Glomerular visceral epithelial cell (primary cell): Measurements from ENCODE around the gene PHACTR1.

Experiments used
- DNase-seq: peaks from one replicate; pipeline ENCODE4 v3.0.0-alpha.2; 2016; ENCODE audit errors: extremely low spot score

The PHACTR1 gene

DNA sequence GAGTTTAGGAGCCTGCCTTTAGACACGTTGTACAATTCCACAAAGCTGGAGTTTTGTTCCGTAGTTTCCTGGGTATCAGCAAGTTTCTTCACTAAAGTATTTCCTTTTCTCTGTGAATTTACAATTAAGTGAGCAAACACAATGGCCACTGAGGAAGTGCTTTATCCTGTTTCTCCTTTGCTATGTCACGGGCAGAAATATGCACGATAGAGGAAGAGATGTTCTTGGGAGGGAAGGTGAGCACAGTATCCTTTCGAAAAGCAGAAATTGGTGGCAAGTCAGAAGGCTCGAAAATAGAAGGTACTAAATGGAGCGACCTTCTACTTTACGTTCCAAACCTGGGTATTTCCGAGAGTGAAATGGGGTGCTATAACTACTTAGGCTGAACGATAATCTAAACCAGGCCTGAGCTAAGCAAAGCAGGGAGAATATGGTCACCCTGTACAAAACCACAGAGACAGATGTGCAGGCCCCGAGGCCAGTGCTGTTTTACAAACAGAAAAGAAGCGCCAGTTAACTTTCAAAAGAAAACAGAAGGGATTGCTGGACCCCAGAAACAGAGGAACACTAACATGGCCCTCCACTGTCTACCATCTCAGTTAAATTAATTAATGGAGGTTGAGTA, 352.1 kb downstream of the PHACTR1 start:
- no peak for DNase-seq

DNA sequence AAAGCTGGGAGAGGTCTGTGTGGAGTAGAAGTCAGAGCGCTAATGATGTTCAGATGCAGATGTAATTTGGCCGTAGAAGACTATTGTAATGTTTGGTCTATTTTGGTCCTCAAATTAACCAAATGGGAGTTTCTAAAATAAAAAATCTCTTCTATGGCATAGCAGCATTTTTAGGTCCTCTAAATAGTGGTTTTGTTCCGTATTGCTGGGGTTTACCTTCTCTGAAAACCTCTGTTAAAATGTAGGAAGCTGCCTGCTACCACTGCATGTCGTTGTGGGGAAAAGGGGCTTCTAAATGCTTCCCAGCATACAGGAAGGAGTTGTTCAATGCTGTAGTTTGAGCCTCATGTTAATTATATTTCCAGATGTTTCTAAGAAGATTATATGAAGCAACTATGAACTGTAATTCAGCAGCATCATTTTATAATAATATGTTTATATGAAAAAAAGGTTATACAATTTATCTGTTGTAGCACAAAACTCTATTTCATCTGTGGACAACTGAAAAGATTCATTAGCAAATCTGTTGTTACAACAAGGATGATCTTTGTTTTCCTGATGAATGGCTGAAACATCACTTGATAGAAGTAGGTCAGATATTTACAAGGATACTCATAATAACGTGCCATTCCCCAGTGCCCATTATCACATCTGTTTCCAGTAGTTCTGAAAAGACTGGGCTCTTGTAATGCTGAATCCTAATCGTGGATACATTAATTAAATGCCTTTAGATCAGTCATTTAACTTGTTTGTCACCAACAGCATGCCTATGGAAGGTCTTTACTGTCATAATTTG, 355.2 kb downstream of the PHACTR1 start:
- no peak for DNase-seq

DNA sequence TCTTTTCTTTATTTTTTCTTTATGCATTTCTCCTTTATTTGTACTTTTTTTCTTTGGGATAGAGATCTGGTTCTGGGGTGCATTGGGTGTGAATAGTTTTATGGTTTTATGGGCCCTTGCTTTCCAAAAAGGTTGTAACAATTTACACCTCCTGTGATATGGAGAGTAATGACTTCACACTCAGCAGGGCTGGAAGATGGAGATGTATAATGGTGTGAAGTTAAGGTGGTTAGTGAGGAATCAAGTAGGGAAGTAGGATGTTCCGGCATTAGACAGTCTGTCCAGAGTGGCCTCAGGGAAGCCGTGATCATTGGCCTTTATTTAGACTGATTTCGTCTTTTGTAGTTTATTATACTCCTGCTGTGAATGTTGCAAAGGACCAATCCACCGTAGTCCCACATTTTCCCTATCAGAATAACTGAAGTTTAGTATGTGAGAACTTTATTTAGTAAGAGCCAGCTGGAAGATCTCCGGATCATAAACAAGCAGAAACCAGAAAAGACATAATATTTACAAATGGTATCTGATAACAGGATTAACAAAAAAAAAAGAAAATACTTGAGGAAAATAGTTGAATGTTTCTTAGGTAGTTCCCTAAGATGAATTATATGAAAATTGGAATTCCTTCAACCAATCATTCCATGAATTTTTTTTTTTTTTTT, 356.2 kb downstream of the PHACTR1 start:
- DNase-seq = no peak

DNA sequence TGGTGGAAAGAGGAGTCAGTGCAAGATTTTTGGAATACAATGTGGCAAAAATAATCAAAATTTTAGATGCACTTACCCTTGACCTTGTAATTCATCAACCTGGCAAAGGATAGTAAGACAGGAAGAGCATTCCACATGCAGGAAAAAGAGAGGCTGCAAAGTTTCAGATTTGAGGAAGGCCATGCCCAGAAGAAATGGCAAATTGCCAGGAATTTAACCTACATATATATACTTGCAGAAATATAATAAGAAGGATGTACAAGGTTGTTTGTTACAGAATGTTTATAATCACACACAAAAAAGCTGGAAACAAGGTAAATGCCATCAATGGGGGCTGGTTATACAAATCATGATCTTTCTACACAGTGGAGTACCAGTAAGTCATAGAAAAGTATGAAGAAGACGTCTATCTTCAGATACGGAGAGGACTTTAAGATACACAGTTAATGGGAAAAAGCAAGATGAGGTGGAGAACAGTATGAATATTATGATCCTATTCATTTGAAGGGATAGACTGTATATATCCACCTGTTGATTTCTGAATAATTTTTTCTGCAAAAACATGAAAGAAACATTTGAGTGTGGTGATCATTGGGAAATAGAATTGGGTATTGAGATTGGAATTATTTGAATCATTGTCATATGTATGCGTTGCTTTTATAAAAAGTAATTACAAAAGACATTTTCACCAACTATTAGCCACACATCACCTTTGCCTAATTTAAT, 358.0 kb downstream of the PHACTR1 start:
- no peak for DNase-seq

DNA sequence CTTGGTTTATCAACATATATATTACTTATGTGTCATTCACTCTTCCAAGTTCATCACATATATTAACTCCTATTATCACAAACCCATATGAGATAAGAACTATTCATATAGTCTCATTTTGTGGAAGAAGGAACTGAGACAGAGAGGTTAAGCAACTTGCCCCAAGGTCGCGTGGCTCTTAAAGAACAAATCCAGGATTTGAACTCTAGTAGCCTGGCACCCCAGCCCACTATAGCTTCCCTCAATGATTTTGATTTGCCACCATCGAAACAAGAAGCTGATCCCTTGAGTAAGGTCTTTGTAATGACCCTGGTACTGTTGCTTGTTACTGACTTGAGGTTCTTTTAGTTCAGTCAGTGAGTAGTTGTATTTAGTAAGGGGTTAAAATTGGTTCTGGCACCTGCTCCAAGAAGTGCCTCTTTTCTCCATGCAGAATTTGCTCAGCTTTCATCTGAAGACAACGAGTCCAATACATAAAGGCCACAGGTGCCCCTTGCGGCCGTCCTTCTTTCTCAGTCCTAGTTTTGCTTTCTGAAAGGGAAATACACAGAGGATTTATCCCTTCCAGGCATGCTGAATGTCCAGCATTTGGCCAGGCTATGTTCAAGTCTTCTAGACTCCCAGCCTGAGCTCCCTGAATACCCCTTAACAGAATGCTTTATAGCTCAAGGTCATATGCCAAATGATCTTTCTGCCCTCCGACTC, 358.7 kb downstream of the PHACTR1 start:
- DNase-seq = no peak

DNA sequence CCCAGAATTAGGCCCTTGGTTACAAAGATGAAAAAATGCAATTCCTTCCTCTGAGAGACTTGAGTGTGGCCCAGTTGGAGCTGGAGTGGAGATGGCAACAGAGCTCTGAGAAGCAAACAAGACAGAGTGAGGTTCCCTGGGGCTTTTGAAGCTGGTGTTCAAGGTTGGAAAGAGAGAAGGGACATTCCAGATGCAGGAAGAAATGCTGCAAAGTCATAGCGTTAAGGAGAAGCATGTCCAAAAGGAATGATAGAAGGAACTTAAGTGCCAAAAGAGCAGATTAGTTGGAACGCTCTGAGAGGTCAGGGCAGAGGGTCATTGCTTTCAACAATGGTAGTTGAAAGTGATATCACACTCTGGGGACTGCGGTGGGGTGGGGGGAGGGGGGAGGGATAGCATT, 360.0 kb downstream of the PHACTR1 start:
- DNase-seq = no peak

DNA sequence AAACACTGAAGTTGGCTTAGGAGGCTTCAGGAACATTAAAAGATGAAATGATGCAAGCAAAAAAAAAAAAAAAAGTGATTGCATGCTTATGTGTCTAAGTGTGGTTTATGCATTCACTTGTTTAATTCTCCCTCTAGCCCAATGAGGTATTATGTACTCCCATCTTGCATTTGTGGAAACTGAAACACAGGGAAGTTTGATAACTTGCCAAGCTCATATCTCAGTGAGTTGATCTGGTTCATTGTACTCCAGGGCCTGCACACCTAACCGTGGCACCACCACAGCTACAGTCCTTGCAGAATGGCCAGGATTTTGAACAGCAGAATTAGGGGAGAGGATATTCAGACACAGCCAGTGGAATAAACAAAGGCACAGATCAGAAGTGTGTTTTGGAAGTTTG, 360.6 kb downstream of the PHACTR1 start:
- no peak for DNase-seq

DNA sequence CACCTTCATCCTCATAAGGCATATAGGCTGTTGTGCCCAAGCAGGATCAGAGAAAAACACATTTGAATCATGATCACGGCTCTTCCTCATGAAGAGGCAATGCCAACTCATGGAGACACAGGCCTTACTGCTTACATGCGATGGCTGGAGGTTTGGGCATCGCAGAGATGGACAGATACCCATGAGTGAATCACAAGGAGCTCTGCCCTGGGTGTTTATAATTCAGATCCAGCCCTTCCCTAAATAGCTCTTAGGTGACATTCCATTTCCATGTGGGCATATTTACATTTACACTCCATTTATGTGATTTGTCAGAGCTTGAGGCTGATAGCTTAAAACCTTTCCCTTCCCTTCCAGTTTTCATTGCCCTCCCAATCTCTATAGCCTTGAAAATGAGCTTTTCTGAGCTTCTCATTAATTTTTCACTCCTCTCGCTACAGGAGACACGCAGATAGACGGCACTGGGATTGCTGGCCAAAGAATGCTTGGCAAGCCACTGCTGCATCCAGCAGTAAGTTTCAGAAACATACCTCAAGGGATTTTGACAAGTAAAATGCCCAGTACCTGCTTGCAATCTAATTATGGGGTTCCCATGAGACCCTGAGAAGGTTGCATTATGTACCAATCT, 362.6 kb downstream of the PHACTR1 start:
- no peak for DNase-seq

DNA sequence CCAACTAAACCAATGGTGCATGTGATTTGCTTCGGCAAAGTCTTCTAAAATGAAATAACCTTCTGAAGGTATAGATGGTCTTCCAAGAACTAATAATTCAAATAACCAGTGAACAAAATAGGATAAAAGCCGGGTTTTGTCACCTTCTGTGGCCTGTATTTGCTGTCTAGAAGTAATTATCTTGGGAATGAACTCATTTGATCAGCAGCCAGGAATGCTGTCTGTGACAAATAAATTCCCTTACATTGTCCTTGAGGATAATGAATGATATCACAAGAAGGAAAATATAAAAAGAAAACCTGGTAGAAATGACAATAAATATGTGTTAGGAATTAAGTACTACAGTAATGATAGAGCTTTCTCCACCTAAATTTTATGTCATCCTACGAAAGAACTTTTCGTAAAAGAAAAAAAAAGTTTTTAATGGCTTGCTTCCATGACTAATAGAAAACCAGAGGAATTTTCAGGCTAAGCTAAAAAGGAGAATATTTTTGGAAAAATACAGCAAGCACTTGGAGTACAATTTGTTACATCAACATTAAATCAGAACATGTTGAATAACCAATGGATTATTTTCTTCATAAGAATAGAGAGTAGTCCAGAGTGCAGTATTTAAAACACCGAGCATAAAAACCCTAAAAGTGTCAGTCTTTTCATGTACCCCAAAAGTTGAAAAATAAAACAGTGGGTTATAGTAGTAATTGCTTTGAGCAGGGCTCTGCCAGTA, 364.1 kb downstream of the PHACTR1 start:
- DNase-seq = no peak

DNA sequence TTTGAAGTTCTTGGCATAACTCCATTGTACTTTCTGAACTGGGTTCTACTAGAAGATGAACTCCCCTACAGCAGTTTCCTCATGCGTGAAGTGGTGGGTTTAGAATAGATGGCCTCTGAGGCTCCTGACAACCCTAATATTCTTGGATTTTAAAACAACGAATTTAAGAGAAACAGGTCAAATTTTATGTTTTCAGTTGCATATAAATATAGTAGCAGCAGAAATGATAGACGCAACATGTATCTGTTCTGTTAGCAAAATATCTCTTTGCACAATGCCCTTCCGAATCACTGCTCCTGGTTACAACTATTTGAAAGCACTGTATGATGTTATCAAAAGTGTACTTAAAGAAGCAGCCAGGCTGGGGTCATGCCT, 364.6 kb downstream of the PHACTR1 start:
- no peak for DNase-seq

DNA sequence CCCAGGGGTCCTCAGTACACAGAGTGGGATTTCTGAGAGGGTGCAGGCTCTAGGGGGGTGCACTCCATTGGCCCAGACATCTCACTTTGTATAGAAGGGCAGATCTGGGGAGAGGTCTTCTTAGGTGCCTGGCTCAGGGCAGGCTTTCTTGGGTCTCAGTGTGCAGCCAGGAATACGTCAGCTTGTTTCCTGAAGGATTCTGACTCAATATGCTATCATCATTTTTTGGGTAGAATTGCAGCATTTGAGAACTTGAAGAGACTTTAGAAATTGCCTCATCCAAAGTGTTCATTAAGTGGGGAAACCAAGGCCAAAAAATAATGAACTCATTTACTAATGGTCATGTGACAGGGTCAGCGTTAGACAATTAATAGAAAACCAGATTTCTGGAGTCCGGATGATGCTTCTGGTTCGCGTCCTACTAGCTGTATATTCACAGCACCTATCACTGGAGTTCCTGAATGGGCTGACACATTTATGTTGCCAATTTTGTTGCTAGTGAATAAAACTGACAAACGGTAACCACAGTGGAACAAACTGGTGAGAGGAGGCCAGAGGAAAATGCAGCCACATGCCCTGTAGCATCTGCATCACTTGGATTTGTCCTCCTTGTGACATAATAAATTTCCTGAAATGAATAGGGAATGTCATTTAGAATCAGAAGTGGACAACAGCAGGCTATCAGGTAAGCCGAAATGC, 372.9 kb downstream of the PHACTR1 start:
- no peak for DNase-seq

DNA sequence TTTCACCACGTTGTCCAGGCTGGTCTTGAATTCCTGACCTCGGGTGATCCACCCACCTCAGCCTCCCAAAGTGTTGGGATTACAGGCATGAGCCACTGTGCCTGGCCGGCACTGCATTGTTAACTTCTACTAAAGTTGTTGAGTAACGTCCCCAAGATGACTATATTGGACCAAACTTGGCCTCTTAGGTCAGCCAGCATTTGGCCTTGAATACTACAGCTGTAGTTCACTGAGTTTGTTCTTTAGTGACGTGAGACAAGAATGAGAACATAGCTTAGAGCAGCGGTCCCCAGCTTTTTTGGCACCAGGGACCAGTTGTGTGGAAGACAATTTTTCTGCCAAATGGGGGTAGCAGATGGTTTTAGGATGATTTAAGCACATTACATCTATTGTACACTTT, 374.6 kb downstream of the PHACTR1 start:
- DNase-seq = no peak

DNA sequence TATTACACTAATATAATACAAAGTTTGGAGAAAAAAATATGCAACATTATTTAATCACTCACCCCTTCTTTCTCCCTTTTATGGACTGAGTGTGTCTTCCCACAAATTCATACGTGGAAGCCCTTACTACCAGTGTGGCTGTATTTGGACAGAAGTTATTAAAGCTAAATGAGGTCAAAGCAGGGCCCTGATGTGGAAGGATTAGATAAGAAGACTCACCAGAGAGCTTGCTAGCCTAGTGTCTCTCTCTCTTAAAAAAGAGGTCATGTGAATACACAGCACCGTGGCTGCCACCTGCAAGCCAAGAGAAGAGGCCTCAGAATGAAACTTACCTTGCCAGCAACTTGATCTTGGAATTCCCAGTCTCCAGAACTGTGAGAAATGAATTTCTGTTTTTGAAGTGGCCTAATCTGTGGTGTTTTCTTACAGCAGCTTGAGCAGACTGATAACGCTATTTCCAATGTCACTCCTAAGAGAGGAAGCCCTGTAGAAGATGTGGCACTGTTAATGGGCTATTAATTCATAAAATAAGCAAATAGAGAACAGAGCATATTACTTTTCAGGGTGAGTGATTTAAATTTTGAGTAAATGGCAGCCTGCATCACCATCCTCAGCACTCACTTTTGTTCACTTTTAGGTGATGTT, 378.3 kb downstream of the PHACTR1 start:
- DNase-seq = no peak

DNA sequence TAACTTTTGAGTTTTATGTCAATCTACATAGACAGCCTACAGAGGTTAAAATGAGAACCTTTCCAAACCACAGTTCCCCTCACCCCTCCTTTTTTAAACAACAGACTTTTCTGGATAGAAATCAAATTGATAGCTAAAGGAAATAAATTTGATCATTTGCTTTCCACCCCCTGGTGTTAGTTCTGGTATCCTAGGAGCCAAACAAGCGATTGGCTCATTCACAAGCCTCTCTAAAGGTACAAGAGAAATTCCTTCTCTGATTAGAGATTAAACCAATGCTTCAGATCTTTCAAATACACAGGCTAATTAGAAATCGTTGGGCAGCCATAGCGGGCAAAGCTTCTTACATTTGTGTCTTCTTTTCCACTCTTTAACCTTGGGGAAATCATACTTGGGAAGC, 379.5 kb downstream of the PHACTR1 start:
- DNase-seq = no peak

DNA sequence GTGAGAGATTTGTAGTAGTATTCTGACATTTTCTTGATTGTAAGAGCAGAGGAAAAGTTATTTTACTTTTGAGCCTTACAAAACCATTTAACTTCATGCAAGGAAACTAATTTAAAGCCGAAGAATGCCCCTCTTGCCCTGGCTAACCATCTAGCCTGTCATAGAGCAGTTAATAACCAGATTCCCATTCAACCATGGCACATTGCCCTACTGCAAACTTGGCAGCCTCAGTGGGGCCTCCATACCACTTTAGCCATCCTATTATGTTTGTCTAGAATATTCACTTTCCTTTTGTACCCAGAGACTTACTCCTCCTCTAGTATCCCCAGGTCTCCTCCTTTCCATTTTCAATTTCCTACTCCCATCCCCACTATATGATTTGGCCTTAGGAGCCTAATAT, 380.9 kb downstream of the PHACTR1 start:
- DNase-seq = no peak

DNA sequence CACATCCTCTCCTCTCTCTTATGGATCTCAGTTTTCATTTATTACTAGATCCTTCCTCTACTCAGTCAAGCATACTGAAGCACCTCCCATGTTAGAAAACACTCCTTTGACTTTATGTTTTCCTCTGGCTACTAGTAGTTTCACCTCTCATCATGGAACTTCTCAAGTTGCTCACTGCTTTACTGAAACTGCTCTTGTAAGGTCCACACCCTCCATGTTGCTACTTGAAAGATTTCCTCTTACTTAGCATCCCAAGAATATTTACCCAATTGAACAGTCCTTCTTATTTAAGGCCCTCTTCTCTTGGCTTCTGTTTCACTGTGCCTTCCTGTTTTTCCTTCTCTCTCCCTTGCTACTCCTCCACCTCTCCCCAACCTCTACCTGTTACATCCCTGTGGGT, 381.4 kb downstream of the PHACTR1 start:
- no peak for DNase-seq

DNA sequence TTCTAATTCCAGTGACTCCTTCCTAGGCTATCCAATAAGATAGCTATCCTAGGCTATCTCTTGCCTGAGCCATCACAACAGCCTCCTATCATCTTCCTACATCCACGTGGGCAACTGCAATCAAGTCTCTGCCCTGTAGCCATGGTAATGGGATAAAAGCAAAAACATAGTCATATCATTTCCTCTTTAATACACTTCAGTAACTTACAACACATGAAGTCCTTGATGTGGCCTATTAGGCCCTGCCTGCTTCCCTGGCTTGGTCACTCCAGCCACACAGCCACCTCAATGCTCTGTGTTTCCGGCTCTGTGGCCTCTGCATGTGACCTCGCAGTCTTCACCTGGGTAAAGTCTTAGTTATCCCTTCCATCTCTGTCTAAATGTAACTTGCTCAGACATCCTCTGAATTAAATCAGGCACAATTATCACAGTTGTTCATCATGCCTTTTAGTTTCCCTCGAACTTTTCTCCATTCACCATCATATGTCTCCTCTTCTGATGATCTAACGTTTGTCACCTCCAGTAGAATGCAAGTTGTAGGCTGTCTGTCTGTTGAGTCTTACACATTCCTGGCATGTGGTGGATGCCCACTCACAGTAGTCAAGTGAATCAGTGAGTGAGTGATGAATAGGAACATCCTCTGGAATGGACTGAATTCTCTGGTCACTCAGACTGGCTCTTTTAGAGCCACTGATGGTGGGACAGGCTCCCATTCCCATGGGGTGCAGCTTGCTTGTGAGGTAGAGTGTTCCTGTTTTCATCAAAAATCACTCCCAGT, 382.4 kb downstream of the PHACTR1 start:
- no peak for DNase-seq

DNA sequence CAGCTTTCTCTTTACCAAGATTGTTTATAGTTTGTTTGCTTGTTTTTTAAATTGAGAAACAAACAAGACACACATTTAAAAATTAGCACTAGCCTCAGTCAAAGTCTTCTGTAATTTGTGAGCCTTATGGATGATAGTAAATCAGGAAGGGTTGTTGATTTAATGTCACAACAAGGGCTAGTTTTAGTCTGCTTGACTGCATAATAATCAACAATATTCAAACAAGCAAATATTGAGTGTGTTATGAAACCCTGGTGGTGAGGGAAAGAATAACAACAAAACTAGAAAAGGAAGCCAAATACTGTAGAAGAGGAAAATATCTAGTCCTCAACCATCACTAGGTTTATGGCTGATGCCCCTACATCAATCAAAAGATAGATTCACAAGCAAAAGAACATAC, 383.2 kb downstream of the PHACTR1 start:
- no peak for DNase-seq

DNA sequence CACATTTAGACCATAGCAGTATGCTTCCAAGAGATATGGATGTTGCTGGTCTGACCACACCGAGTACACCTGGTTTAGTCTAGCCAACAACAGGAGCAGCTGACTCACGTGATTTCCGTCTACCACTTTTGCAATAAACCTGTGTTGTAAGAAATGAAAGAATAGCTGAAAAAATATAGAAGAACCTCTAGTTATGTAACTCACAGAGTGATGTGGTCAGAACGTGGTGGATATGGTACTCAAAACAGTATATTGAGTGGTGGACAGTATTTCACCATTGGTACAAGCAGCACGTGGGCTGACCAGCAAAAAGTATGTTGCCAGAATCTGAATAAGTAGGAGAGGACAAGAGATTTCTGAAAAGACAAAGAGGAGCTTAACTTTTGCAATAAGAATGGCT, 384.8 kb downstream of the PHACTR1 start:
- DNase-seq = no peak
